SIG-M5 treated with dmso at 0.1 percent for 504 hours (cell line): ENCODE results near the gene KLHDC2.
"Not testable (repeated sequence)": the region's sequence is repeated elsewhere in the genome, so short reads cannot be mapped to it uniquely, and the experiment has no call there.

ENCODE experiments used
- DNase-seq: peaks from one replicate; lab custom pipeline; 2025; ENCODE audit not compliant: unreplicated experiment; lab: John Stamatoyannopoulos, UW

The KLHDC2 gene

GRCh38 chr14:49767571-49768300 lies at the start of gene KLHDC2:
KLHDC2 (plus strand) TSS chr14:49768153; CDS start chr14:49768469, 316 bp downstream.
- peak; percentile 82 for DNase-seq

GRCh38 chr14:49720744-49721143 lies 47.2 kb upstream of the KLHDC2 start:
- no peak for DNase-seq

GRCh38 chr14:49721733-49722435 lies 46.1 kb upstream of the KLHDC2 start:
- DNase-seq: not testable (repeated sequence)

- no peak for DNase-seq
Observed at GRCh38 chr14:49727171-49727570, 40.8 kb upstream of the KLHDC2 start.

- no peak for DNase-seq
Observed at GRCh38 chr14:49732896-49733295, 35.1 kb upstream of the KLHDC2 start.

GRCh38 chr14:49733836-49734235 lies 34.1 kb upstream of the KLHDC2 start:
- no peak for DNase-seq

GRCh38 chr14:49735669-49736068 lies 32.3 kb upstream of the KLHDC2 start:
- DNase-seq: not testable (repeated sequence)

- DNase-seq: no peak
Observed at GRCh38 chr14:49745191-49745590, 22.8 kb upstream of the KLHDC2 start.

- not testable (repeated sequence) for DNase-seq
Observed at GRCh38 chr14:49746476-49746875, 21.5 kb upstream of the KLHDC2 start.

GRCh38 chr14:49754570-49755097 lies 13.3 kb upstream of the KLHDC2 start:
- DNase-seq: no peak

GRCh38 chr14:49755378-49755777 lies 12.6 kb upstream of the KLHDC2 start:
- DNase-seq: no peak

GRCh38 chr14:49761839-49762551 lies 6.0 kb upstream of the KLHDC2 start:
- DNase-seq: no peak

GRCh38 chr14:49766839-49767238 lies 1.1 kb upstream of the KLHDC2 start:
- DNase-seq: no peak

GRCh38 chr14:49767270-49767570 lies 733 bp upstream of the KLHDC2 start:
- DNase-seq: no peak

GRCh38 chr14:49768301-49769121 lies 558 bp downstream of the KLHDC2 start:
- peak; percentile 48 for DNase-seq

GRCh38 chr14:49769171-49769570 lies 1.2 kb downstream of the KLHDC2 start:
- no peak for DNase-seq

GRCh38 chr14:49769581-49770211 lies 1.7 kb downstream of the KLHDC2 start:
- no peak for DNase-seq

GRCh38 chr14:49770212-49770817 lies 2.4 kb downstream of the KLHDC2 start:
- DNase-seq: peak; percentile 25

GRCh38 chr14:49771691-49772090 lies 3.7 kb downstream of the KLHDC2 start:
- not testable (repeated sequence) for DNase-seq

GRCh38 chr14:49774106-49774505 lies 6.2 kb downstream of the KLHDC2 start:
- no peak for DNase-seq
